Coronary artery (tissue), 2 donors: ENCODE data around the gene STK32C.

ENCODE experiments used
- DNase-seq: peaks from one replicate; pipeline ENCODE4 v3.0.0-alpha.2; 2017; ENCODE audit warnings: low spot score
- H3K27ac ChIP-seq, 2 donors: fragments of 200-600 bp; sonication (generic); one replicate each; pipeline ENCODE4 v1.5.1; 2016 to 2019
- H3K4me3 ChIP-seq: fragments of 200-600 bp; sonication (generic); 2 replicates; pipeline ENCODE4 v1.5.1; 2016; ENCODE audit warnings: mild to moderate bottlenecking, moderate library complexity
- CTCF ChIP-seq: fragments of 200-600 bp; sonication (generic); IDR thresholded peaks from one replicate; pipeline ENCODE4 v1.5.1; 2019; ENCODE audit warnings: antibody characterized with exemption

The STK32C gene

GRCh38 chr10:132158823-132159222 is 148.9 kb downstream of the STK32C start:
- no peak for TF ChIP-seq CTCF
- DNase-seq, result no peak
- H3K27ac ChIP-seq, result no peak overlapping the region
- no peak overlapping the region for H3K4me3 ChIP-seq

GRCh38 chr10:132158122-132158741 is 149.5 kb downstream of the STK32C start:
- Histone ChIP-seq H3K4me3 (no peak overlapping the region), H3K27ac (no peak overlapping the region)
- no peak for TF ChIP-seq CTCF
- DNase-seq, result no peak
